GM15510 (cell line): ENCODE measurements around the gene DRAM1.

Experiments
- POLR2A ChIP-seq: IDR thresholded peaks from 3 replicates; pipeline ENCODE4 v1.6.1; 2011; ENCODE audit warnings: borderline replicate concordance; ENCODE audit not compliant: insufficient read length; ENCODE audit errors: extremely low read depth

The DRAM1 gene

GRCh38 chr12:101945369-101946232 is 68.2 kb downstream of the DRAM1 start:
- no peak for TF ChIP-seq POLR2A

GRCh38 chr12:101946233-101946611 is 68.8 kb downstream of the DRAM1 start:
- TF ChIP-seq POLR2A = no peak

GRCh38 chr12:101947316-101947715 is 69.9 kb downstream of the DRAM1 start:
- no peak for TF ChIP-seq POLR2A

- TF ChIP-seq POLR2A = no peak
Observed at GRCh38 chr12:101948365-101948764, 71.0 kb downstream of the DRAM1 start.

- no peak for TF ChIP-seq POLR2A
Observed at GRCh38 chr12:101951002-101951670, 73.8 kb downstream of the DRAM1 start.

- no peak for TF ChIP-seq POLR2A
Observed at GRCh38 chr12:101954113-101954512, 76.7 kb downstream of the DRAM1 start.

GRCh38 chr12:101954676-101955075 is 77.3 kb downstream of the DRAM1 start:
- TF ChIP-seq POLR2A = no peak

- TF ChIP-seq POLR2A = no peak
Observed at GRCh38 chr12:101957252-101957959, 80.0 kb downstream of the DRAM1 start.

- TF ChIP-seq POLR2A = no peak
Observed at GRCh38 chr12:101959607-101960006, 82.2 kb downstream of the DRAM1 start.

GRCh38 chr12:101962486-101962885 is 85.1 kb downstream of the DRAM1 start:
- no peak for TF ChIP-seq POLR2A

- no peak for TF ChIP-seq POLR2A
Observed at GRCh38 chr12:101963697-101964096, 86.3 kb downstream of the DRAM1 start.

- no peak for TF ChIP-seq POLR2A
Observed at GRCh38 chr12:101966496-101966895, 89.1 kb downstream of the DRAM1 start.

GRCh38 chr12:101967506-101967905 is 90.1 kb downstream of the DRAM1 start:
- TF ChIP-seq POLR2A = no peak

GRCh38 chr12:101968770-101969169 is 91.4 kb downstream of the DRAM1 start:
- no peak for TF ChIP-seq POLR2A
